ENCODE measurements around the gene ENOPH1. TPM values are rescaled to one million over a fixed set of nuclear protein-coding genes. Genes with fewer than 3 reads are reported as not detected.

Gene ENOPH1
- total RNA-seq, 3 donors from 2014 or later (not counting 1 experiment from before 2014, with no cell fraction given), result 21.0 to 26.1 (median 25.0) TPM

DNA sequence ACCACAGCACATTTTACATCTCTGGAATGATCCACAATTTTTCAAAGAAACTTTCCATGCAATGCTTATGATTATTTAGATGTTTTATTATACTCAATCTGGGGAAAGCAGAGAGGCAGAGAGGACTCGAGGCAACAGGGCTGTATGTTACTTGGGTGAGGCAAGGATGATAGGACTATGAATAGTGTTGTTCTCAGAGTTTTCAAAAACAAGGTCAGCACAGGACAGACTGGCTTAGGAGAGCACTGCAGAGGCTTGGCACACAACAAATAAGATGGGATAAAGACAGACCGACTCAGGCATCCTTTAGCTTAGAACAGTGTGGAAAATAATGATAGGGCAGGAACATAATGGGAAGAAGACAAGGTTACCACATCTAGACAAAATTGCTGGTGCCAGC lies 66.0 kb downstream of the ENOPH1 start:
- DNase-seq, result no peak
- WGBS (ENCODE audit: insufficient coverage), result 87% methylated on average over 2 of the region's 2 CpGs
- H3K4me3 Mint-ChIP-seq, result no peak overlapping the region

DNA sequence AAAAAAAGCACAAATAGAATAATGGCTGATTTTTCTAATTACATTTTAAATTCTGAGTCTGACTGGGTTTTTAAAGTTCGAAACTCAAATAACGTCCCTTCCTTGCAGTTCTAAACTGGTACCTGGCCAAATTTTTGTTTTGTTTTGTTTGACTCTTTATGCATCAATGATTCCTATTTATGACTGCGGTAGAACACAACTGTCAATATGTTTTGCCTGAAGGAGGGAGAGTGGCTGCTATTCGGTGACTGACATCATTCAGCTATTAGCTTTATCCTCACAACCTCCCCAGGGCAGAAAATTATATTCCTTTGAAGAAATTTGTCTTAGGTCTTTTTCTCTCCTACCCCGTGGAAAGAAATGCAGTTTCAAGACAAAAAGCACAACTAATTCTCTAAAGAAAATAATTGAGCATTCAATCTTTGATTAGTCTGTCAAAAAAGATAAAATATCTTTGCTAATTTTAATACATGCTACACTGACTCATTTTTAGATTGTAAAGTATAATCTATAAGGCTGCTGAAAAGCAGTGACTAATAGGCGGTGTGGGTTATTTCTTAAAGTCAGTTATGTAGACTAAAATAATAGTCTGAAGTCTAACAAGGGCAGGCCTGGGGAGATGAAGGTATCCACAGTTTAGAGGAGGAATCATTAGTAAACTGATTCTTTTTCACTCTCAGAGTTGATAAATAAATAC lies 69.5 kb downstream of the ENOPH1 start:
- H3K27ac Mint-ChIP-seq, result no peak overlapping the region
- H3K4me3 ChIP-seq (ENCODE audit: low read length), result no peak overlapping the region
- intact Hi-C loops (cut with micrococcal nuclease), result no loop called here
- ATAC-seq, result no peak
- H3K36me3 ChIP-seq (ENCODE audit: control insufficient read depth, insufficient read depth, low read length), result no peaks in the 10 kb centered on the region
- WGBS (ENCODE audit: insufficient coverage), result 89% methylated on average over 3 of the region's 6 CpGs
- no peak overlapping the region for H3K27ac ChIP-seq (ENCODE audit: low read length)
- H3K27me3 ChIP-seq (ENCODE audit: control insufficient read depth, insufficient read depth, low read length), result no peaks in the 10 kb centered on the region
- no peaks in the 10 kb centered on the region for H3K9me3 ChIP-seq (ENCODE audit: control insufficient read depth, insufficient read depth, low read length)
- H3K4me3 Mint-ChIP-seq, result no peak overlapping the region
- no peaks in the 10 kb centered on the region for H3K9me3 Mint-ChIP-seq
- H3K36me3 Mint-ChIP-seq, result no peaks in the 10 kb centered on the region
- TF ChIP-seq, protein P1, sequence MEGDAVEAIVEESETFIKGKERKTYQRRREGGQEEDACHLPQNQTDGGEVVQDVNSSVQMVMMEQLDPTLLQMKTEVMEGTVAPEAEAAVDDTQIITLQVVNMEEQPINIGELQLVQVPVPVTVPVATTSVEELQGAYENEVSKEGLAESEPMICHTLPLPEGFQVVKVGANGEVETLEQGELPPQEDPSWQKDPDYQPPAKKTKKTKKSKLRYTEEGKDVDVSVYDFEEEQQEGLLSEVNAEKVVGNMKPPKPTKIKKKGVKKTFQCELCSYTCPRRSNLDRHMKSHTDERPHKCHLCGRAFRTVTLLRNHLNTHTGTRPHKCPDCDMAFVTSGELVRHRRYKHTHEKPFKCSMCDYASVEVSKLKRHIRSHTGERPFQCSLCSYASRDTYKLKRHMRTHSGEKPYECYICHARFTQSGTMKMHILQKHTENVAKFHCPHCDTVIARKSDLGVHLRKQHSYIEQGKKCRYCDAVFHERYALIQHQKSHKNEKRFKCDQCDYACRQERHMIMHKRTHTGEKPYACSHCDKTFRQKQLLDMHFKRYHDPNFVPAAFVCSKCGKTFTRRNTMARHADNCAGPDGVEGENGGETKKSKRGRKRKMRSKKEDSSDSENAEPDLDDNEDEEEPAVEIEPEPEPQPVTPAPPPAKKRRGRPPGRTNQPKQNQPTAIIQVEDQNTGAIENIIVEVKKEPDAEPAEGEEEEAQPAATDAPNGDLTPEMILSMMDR (IDR thresholded peaks at IDR 0.05), result no peak
- no peaks in the 10 kb centered on the region for H3K27me3 Mint-ChIP-seq (ENCODE audit: low read depth in 2 of 2)
- H3K4me1 ChIP-seq (ENCODE audit: control insufficient read depth, insufficient read depth, low read length), result no peaks in the 10 kb centered on the region
- no peaks in the 10 kb centered on the region for H3K4me1 Mint-ChIP-seq
- DNase-seq, result no peak

More for the DNA sequence above, 66.0 kb downstream of the ENOPH1 start:
- no peaks in the 10 kb centered on the region for H3K27me3 Mint-ChIP-seq (ENCODE audit: low read depth in 2 of 2)
- H3K4me3 ChIP-seq (ENCODE audit: low read length), result no peak overlapping the region
- no peaks in the 10 kb centered on the region for H3K9me3 ChIP-seq (ENCODE audit: control insufficient read depth, insufficient read depth, low read length)
- no peak for ATAC-seq
- no peaks in the 10 kb centered on the region for H3K4me1 ChIP-seq (ENCODE audit: control insufficient read depth, insufficient read depth, low read length)
- no peaks in the 10 kb centered on the region for H3K9me3 Mint-ChIP-seq
- no peaks in the 10 kb centered on the region for H3K27me3 ChIP-seq (ENCODE audit: control insufficient read depth, insufficient read depth, low read length)
- H3K27ac Mint-ChIP-seq, result no peak overlapping the region
- no peak overlapping the region for H3K27ac ChIP-seq (ENCODE audit: low read length)
- H3K36me3 Mint-ChIP-seq, result no peaks in the 10 kb centered on the region
- H3K4me1 Mint-ChIP-seq, result no peaks in the 10 kb centered on the region
- intact Hi-C loops (cut with micrococcal nuclease), result no loop called here
- H3K36me3 ChIP-seq (ENCODE audit: control insufficient read depth, insufficient read depth, low read length), result no peaks in the 10 kb centered on the region
- TF ChIP-seq, protein P1 (IDR thresholded peaks at IDR 0.05), result no peak

DNA sequence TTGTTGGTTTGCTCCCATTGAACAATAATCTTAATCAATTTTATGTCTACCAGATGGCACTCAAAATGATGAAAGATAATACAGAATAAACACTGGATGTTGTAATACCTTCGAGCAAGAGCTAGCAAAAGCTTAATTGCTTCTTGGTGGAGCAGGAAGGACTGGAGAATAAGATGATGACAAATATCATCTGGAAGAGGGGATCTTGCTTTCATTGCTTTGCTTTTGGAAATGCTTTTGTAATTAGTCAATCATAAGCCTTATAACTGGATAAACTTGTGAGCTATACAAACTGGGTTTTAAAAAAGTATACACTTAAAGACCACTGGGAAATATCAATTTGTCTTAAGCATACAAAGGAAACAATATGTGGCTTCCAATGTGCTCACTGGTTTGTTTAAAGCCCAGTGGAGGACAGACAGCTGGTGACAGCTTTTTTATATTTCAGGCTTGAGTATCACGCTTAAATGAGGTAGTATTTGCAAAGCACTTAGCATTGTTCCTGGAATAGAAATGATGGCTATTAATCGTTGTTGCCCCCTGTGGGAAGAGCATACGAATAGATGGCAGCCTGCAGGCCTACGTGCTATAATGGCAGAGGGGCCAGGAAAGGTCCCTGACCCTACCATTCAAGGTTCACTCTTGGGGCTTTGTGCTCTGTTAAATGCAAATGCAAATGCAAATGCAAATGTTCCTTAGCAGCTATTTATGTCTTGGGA lies 70.2 kb downstream of the ENOPH1 start:
- no peak for DNase-seq
- H3K36me3 ChIP-seq (ENCODE audit: control insufficient read depth, insufficient read depth, low read length), result no peaks in the 10 kb centered on the region
- no peak overlapping the region for H3K27ac Mint-ChIP-seq
- H3K9me3 ChIP-seq (ENCODE audit: control insufficient read depth, insufficient read depth, low read length), result no peaks in the 10 kb centered on the region
- intact Hi-C loops (cut with micrococcal nuclease), result no loop called here
- no peaks in the 10 kb centered on the region for H3K9me3 Mint-ChIP-seq
- no peaks in the 10 kb centered on the region for H3K27me3 ChIP-seq (ENCODE audit: control insufficient read depth, insufficient read depth, low read length)
- no peak overlapping the region for H3K4me3 Mint-ChIP-seq
- ATAC-seq, result no peak
- TF ChIP-seq, protein P1 (IDR thresholded peaks at IDR 0.05), result no peak
- no peak overlapping the region for H3K27ac ChIP-seq (ENCODE audit: low read length)
- 89% methylated on average over 5 of the region's 5 CpGs for WGBS (ENCODE audit: insufficient coverage)
- H3K4me3 ChIP-seq (ENCODE audit: low read length), result no peak overlapping the region
- no peaks in the 10 kb centered on the region for H3K4me1 ChIP-seq (ENCODE audit: control insufficient read depth, insufficient read depth, low read length)
- H3K4me1 Mint-ChIP-seq, result no peaks in the 10 kb centered on the region
- no peaks in the 10 kb centered on the region for H3K36me3 Mint-ChIP-seq
- no peaks in the 10 kb centered on the region for H3K27me3 Mint-ChIP-seq (ENCODE audit: low read depth in 2 of 2)
